Left kidney (tissue), 2 donors: ENCODE measurements around the gene TPSAB1. TPM values are rescaled to one million over a fixed set of nuclear protein-coding genes. Genes with fewer than 3 reads are reported as not detected.
"Not testable (repeated sequence)": the region's sequence is repeated elsewhere in the genome, so short reads cannot be mapped to it uniquely, and the experiment has no call there.

Experiments
- DNase-seq: peaks from one replicate; pipeline ENCODE4 v3.0.0-alpha.2; 2013
- polyA plus RNA-seq: library from polyadenylated mRNA; unstranded; fragments of 120-200 nt; gene quantifications from one replicate; pipeline ENCODE4 v1.2.1, GENCODE V29; 2013; ENCODE audit not compliant: insufficient read length

The TPSAB1 gene
- polyA plus RNA-seq, 1 donor, result not detected

DNA sequence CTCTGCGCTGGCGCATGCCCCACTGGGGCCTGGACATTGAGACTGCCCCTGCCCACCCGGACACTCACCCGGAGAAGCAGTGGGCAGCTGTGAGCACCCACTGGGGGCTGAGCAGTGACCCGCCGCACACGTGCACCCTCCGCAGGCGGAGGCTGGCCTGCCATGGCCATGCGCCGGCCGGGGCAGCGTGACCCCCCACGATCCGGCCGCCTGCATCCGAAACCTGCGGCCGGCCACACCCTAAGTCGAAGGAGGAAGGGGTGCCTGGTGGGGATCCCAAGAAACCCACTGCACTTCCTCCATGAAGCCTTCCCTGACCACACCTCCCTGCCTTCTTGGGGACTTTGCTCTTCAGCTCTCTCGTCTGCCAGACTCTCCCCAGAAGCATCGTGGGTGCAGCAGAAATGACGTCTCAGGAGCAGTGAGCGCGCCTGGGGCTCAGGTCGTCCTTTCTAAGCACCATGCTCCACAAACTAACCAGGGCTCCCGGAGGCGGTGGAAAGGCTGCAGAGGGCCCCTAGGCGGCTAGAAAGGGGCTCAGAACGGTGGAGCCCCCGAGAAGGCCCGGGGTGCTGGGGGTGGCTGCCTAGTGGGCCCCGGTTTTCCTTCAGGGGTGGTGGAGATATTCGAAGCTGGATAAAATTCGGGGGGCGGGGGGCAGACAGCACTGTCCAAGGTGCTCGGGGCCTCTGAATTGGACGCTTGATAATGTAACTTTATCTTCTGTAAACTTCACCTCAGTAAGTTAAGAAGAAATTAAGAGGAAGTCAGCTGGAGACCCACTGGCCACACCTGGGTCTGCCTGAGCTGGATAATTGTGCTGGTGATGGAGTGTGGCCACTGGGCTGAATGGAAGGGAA, 16.9 kb upstream of the TPSAB1 start:
- no peak for DNase-seq

DNA sequence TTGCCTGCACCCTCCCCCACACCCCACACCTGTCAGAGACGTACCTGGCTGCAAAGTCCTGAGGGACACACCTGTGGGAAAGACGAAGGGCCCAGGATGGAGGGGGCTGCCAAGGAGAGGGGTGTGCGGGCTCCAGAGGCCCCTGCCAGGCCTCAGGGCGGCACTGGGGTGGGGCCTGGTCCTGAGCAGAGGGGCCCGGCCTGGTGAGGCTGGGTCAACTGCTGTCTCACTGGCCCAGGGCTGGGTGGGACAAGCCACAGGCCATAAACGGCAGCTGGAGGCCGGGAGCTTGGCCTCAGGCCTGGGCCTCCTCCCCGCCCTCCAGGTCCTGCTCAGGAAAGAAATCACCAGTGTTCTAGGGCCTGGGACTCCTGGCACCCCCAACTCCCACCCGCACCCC, 15.9 kb upstream of the TPSAB1 start:
- DNase-seq, result no peak

DNA sequence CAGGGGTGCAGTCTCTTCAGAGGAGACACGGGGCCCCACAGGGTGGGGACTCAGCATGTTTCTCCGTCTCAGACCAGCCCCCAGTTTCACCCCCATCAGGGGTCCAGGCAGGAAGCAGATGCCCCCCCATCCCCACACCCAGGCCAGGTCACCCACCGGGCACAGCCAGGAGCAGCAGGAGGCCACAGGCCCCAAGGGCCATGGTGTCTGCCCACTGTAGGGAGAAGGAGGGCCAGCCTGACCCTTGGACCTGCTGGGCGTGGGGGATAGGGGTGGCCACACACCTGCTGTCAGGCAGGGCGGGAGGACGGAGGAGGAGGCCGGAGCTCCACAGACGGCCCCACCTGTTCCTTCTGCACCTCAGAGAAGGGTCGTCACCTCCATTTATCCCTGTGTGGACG, 15.5 kb upstream of the TPSAB1 start, which contains the start of gene TPSG1:
Gene TPSG1 (minus strand): TSS at position 218 of the 401 bp plus-strand sequence. CDS start 16 bp downstream, at position 202.
- no peak for DNase-seq

DNA sequence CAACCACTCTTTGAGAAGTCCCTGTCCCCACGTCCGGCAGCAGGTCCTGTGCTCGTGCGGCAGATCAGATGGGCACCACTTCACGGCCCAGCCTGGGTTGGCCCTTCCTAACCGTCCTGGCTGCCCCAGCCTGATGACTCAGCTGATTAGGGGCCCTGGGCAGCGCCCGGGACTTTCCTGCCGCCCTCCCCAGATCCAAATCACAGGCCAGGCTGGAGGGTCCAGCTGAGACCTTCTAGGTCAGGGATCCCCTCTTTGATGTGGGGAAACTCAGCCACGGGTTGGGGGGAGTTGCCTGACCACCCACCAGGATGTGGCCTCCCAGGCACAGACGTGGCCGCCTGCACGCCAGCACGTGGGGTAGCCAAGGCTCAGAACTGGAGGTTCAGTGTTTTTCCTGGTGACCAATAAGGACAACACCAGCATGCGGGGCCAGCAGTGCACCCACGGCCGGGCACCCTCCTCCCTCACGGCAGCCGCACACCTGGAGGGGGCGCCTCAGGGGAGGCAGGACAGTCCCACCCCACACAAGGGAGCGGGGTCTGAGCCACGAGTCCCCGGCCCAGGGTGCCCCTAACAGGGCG, 14.7 kb upstream of the TPSAB1 start:
- not testable (repeated sequence) for DNase-seq

GRCh38 chr16:1226692-1227091, 13.8 kb upstream of the TPSAB1 start:
- not testable (repeated sequence) for DNase-seq

DNA sequence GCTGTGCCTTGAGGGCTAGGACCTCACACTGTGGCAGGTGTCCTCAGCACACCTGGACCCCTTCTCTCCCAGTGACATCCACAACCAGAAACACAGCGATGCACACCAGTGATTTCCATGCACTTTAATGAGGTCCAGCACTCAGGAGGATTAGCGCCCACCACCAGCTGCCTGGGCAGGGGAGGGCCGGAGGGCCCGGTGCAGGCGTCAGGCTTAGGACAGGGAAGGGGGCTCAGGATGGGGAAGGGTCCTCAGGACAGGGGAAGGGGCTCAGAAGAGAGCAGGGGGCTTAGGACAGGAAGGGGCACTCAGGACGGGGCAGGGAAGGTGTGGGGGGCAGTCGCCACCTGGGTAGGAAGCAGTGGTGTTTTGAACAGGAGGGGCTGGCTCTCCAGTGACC, 12.3 kb upstream of the TPSAB1 start:
- DNase-seq, result not testable (repeated sequence)

GRCh38 chr16:1229476-1229875, 11.0 kb upstream of the TPSAB1 start:
- not testable (repeated sequence) for DNase-seq

GRCh38 chr16:1230084-1230470, 10.4 kb upstream of the TPSAB1 start, which contains the start of gene TPSB2:
Gene TPSB2 (minus strand): TSS chr16:1230184. CDS start chr16:1229951, 233 bp downstream.
- not testable (repeated sequence) for DNase-seq

GRCh38 chr16:1230471-1231212, 9.9 kb upstream of the TPSAB1 start:
- not testable (repeated sequence) for DNase-seq

GRCh38 chr16:1231301-1231700, 9.2 kb upstream of the TPSAB1 start:
- DNase-seq, result not testable (repeated sequence)

DNA sequence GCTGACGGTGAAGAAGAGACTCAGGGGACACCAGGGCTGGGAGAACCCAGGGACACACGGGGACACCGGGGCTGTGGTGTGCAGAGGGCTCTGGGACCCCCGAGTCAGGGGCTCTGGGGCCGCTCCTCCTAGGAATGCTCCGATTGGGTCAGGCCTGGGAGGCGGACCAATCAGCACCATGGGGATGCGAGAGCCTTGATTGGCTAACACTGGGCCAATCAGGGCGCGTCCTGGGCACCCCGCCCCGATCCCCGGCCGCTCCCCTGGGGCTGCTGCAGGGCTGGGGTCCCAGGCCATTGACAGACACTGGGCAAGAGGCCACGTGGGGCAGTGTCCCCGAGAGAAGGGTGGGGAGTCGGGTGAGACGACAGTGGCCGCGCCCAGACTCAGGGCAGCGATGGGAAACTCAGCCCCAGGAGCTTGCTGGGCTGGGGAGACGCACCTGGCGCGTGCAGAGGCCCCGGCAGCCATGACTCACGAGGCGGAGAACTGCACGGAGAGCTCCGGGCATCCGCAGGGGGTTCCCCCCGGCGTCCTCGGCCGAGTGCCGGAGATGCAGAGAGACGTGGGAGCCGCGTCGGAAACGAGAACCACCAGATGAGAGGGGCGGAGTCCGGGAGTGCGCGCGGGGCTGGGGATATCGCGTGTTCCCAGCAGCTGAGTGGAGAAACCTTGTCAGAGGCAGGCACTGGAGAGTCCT, 8.3 kb upstream of the TPSAB1 start:
- not testable (repeated sequence) for DNase-seq

DNA sequence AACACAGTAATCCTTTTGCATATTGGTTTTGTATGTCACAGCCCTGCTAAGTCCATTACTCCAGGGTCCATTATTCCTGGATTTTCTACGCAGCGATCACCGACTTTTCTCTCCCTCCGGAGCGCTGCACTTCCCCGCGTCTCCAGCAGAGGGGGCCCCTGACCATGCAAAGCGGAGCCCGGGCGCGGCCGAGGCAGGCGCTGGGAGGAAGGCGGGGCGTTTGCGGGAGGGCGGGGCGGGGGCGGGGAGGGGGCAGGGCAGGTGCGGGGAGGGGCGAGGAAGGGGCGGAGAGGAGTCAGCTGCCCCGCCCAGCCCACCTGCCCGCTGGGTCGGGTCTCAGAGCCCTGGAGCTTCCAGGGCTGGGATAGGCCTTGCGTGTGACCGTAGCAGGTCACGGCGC, 3.8 kb upstream of the TPSAB1 start:
- not testable (repeated sequence) for DNase-seq

DNA sequence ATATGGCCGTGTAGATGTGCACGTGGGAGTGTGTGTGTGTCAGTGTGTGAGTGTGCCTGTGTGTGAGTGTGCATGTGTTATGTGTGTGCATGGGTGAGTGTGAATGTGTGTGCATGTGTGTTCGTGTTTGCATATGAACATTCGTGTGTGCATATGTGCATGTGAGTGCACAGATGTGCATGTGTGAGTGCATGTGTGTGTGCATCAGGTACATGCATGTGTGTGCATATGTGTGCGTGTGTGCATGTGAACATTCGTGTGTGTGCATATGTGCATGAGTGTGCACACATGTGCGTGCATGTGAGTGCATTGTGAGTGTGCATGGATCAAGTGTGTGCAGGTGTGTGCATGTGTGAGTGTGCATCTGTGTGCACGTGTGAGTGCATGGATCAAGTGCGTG, 2.5 kb upstream of the TPSAB1 start:
- no peak for DNase-seq

DNA sequence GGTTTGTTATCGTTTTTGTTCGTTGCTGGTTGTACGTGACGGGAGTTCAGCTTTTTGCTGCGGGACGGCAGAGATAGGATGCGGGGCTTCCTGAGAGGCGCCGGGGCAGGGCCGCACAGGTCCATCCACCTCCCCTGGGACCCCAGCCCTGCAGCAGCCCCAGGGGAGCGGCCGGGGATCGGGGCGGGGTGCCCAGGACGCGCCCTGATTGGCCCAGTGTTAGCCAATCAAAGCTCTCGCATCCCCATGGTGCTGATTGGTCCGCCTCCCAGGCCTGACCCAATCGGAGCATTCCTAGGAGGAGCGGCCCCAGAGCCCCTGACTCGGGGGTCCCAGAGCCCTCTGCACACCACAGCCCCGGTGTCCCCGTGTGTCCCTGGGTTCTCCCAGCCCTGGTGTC, 1.6 kb upstream of the TPSAB1 start:
- not testable (repeated sequence) for DNase-seq

- not testable (repeated sequence) for DNase-seq
These were observed 930 bp upstream of the TPSAB1 start for GRCh38 chr16:1239575-1239974.

DNA sequence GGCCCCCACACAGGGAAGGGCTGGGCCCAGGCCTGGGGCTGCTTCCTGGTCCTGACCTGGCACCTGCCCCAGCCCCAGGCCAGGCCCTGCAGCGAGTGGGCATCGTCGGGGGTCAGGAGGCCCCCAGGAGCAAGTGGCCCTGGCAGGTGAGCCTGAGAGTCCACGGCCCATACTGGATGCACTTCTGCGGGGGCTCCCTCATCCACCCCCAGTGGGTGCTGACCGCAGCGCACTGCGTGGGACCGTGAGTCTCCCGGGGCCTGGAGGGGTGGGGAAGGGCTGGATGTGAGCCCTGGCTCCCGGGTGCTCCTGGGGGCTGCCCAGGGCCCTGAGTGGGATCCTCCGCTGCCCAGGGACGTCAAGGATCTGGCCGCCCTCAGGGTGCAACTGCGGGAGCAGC, 576 bp downstream of the TPSAB1 start:
- DNase-seq, result not testable (repeated sequence)

- DNase-seq, result not testable (repeated sequence)
These were observed 2.9 kb downstream of the TPSAB1 start for GRCh38 chr16:1243363-1243762.

- not testable (repeated sequence) for DNase-seq
These were observed 3.7 kb downstream of the TPSAB1 start for GRCh38 chr16:1243907-1244850.

DNA sequence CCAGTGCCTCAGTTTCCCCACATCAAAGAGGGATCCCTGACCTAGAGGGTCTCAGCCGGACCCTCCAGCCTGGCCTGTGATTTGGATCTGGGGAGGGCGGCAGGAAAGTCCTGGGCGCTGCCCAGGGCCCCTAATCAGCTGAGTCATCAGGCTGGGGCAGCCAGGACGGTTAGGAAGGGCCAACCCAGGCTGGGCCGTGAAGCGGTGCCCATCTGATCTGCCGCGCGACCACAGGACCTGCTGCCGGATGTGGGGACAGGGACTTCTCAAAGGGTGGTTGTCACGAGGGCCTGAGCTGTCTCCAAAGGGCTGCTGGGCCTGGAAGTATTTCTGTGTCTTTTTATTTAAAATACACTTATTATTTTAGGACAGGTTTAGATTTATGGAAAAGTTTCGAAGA, 4.4 kb downstream of the TPSAB1 start:
- DNase-seq, result no peak

- no peak for DNase-seq
These were observed 5.0 kb downstream of the TPSAB1 start for GRCh38 chr16:1245452-1246020.
